Esophagus squamous epithelium (tissue), 5 donors: Measurements from ENCODE around the gene IFT122. TPM values are rescaled to one million over a fixed set of nuclear protein-coding genes. Genes with fewer than 3 reads are reported as not detected.

Source experiments
- DNase-seq: peaks from one replicate; lab custom pipeline; 2025; lab: John Stamatoyannopoulos, UW
- H3K27ac ChIP-seq, 4 donors: fragments of 200-600 bp; sonication (generic); one replicate each; pipeline ENCODE4 v1.5.1; 2016 to 2019; ENCODE audit warnings: mild to moderate bottlenecking in 1 of 4
- H3K27me3 ChIP-seq, 4 donors: fragments of 200-600 bp; sonication (generic); 1 replicate in 3 of 4; 2 replicates in 1 of 4; pipeline versions ENCODE4 v1.5.1 to v1.6.0; 2017 to 2021; ENCODE audit warnings: antibody characterized with exemption in 1 of 4
- H3K36me3 ChIP-seq, 3 donors: fragments of 200-600 bp; sonication (generic); one replicate each; pipeline ENCODE4 v1.5.1; 2016 to 2019
- H3K4me1 ChIP-seq, 3 donors: fragments of 200-600 bp; sonication (generic); one replicate each; pipeline ENCODE4 v1.5.1; 2017 to 2019
- H3K4me3 ChIP-seq, 4 donors: fragments of 200-600 bp; sonication (generic); 1 replicate in 3 of 4; 2 replicates in 1 of 4; pipeline ENCODE4 v1.5.1; 2016 to 2019; ENCODE audit warnings: mild to moderate bottlenecking in 2 of 4, moderate library complexity in 1 of 4
- H3K9me3 ChIP-seq, 3 donors: fragments of 200-600 bp; sonication (generic); one replicate each; pipeline ENCODE4 v1.5.1; 2016 to 2019
- POLR2A ChIP-seq, 4 donors: fragments of 450-650 bp; IDR thresholded peaks; one replicate each; pipeline ENCODE4 v1.6.1; 2017; ENCODE audit warnings: antibody characterized with exemption in 4 of 4, mild to moderate bottlenecking in 4 of 4, moderate library complexity in 3 of 4
- WGBS, 2 donors: methylation state at CpG; one replicate each; pipeline ENCODE4 v1.1.5; 2018; 5-methylcytosine and 5-hydroxymethylcytosine counted together
- intact Hi-C: fragments of 100-400 bp; cut with DNase I; formaldehyde crosslinking; loops from one replicate; pipeline ENCODE4 v1.15.0; 2022
- total RNA-seq, 4 donors: library from RNA; depleted of rRNA; stranded (reverse); fragments of >200 nt; gene quantifications; one replicate each; pipeline ENCODE4 v1.1.0, GENCODE V29; 2016
- TF ChIP-seq, protein P1 (sequence below), 6 experiments: fragments of 450-650 bp in 4 of 6; fragments of 200-600 bp in 2 of 6; sonication (generic) in 2 of 6; IDR thresholded peaks; one replicate each; pipeline ENCODE4 v1.5.1; 2016 to 2019; ENCODE audit warnings: antibody characterized with exemption in 6 of 6, mild to moderate bottlenecking in 4 of 6, moderate library complexity in 4 of 6
- donor health status: DM: yes; HTN: yes; CAD: no.

The IFT122 gene
- total RNA-seq, 4 donors from 2014 or later, result 6.0 to 26.5 (median 11.5) TPM

- no peaks in the 10 kb centered on the region for H3K9me3 ChIP-seq
- peaks cover 0 to 13% (median 0%) of the 10 kb centered on the region in 3 donors for H3K4me1 ChIP-seq
- no peak overlapping the region for H3K27ac ChIP-seq
- no peak for DNase-seq
- H3K27me3 ChIP-seq, result no peaks in the 10 kb centered on the region
- peaks cover 0 to 72% (median 0%) of the 10 kb centered on the region in 3 donors for H3K36me3 ChIP-seq
- TF ChIP-seq POLR2A (IDR thresholded peaks at IDR 0.05), result no peak
- TF ChIP-seq, protein P1, sequence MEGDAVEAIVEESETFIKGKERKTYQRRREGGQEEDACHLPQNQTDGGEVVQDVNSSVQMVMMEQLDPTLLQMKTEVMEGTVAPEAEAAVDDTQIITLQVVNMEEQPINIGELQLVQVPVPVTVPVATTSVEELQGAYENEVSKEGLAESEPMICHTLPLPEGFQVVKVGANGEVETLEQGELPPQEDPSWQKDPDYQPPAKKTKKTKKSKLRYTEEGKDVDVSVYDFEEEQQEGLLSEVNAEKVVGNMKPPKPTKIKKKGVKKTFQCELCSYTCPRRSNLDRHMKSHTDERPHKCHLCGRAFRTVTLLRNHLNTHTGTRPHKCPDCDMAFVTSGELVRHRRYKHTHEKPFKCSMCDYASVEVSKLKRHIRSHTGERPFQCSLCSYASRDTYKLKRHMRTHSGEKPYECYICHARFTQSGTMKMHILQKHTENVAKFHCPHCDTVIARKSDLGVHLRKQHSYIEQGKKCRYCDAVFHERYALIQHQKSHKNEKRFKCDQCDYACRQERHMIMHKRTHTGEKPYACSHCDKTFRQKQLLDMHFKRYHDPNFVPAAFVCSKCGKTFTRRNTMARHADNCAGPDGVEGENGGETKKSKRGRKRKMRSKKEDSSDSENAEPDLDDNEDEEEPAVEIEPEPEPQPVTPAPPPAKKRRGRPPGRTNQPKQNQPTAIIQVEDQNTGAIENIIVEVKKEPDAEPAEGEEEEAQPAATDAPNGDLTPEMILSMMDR (IDR thresholded peaks at IDR 0.05), result no peak
- WGBS, 2 donors, result 86 to 100% methylated on average over 1 of the region's 1 CpG
- H3K4me3 ChIP-seq, result no peak overlapping the region
- intact Hi-C loops, result no loop called here
Observed at GRCh38 chr3:129453732-129454131, 13.7 kb downstream of the IFT122 start.

- intact Hi-C loops, result no loop called here
Observed at GRCh38 chr3:129460155-129460554, 20.1 kb downstream of the IFT122 start.

DNA sequence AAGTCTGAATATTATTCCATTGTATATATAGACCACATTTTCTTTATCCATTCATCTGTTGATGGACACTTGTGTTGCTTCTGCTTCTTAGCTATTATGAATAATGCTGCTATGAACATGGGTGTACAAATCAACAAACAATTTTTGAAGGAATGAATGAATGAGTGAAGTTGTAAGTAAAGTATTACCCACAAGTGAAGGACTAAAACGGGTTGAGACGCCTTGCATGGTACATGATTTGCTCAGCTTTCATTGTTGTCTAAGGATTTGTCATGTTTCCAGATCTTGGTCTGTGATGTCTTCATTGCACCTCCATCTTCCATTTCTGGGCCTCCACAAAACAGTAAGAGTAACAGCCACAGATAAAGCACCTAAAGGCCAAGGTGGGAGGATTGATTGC, 20.5 kb downstream of the IFT122 start:
- DNase-seq, result no peak
- 85 to 93% methylated on average over 2 of the region's 2 CpGs for WGBS, 2 donors
- no peak for TF ChIP-seq POLR2A (IDR thresholded peaks at IDR 0.05)
- TF ChIP-seq, protein P1 (IDR thresholded peaks at IDR 0.05), result no peak
- Histone ChIP-seq H3K27me3 (no peaks in the 10 kb centered on the region), H3K9me3 (no peaks in the 10 kb centered on the region), H3K4me1 (no peaks in the 10 kb centered on the region), H3K4me3 (no peak overlapping the region), H3K36me3 (peaks cover 0 to 68% (median 0%) of the 10 kb centered on the region in 3 donors), H3K27ac (no peak overlapping the region)
- intact Hi-C loops, result no loop called here

More at GRCh38 chr3:129460155-129460554, 20.1 kb downstream of the IFT122 start:
- no peak for TF ChIP-seq POLR2A (IDR thresholded peaks at IDR 0.05)
- TF ChIP-seq, protein P1 (IDR thresholded peaks at IDR 0.05), result no peak
- Histone ChIP-seq H3K9me3 (no peaks in the 10 kb centered on the region), H3K4me1 (no peaks in the 10 kb centered on the region), H3K27me3 (no peaks in the 10 kb centered on the region), H3K36me3 (peaks cover 0 to 72% (median 0%) of the 10 kb centered on the region in 3 donors), H3K4me3 (no peak overlapping the region), H3K27ac (no peak overlapping the region)
- no peak for DNase-seq
- WGBS, 2 donors, result 82 to 87% methylated on average over 3 of the region's 3 CpGs

DNA sequence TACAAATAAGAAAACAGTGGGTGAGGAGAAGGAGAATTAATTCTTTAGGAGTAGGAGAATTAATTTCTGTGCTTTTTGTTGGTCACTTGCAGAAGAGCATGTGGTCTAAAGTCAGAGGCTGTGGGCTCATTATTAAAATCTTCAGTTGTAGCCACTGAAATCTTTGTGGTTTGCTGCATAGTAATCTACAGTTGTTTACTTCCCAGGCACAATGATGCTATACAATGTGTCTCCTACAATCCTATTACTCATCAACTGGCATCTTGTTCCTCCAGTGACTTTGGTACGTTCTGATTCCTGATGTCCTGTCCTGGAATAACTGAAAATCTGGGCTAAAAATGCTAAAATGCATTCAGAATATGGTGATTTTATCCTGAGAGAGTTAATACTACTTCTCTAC, 21.0 kb downstream of the IFT122 start:
- Histone ChIP-seq H3K36me3 (peaks cover 0 to 64% (median 0%) of the 10 kb centered on the region in 3 donors), H3K4me3 (no peak overlapping the region), H3K9me3 (no peaks in the 10 kb centered on the region), H3K27ac (peak overlapping the region in 1 of 4 donors; percentile 33), H3K27me3 (no peaks in the 10 kb centered on the region), H3K4me1 (no peaks in the 10 kb centered on the region)
- no peak for TF ChIP-seq POLR2A (IDR thresholded peaks at IDR 0.05)
- TF ChIP-seq, protein P1 (IDR thresholded peaks at IDR 0.05), result no peak
- DNase-seq, result no peak
- 64 to 72% methylated on average over 1 of the region's 1 CpG for WGBS, 2 donors
- intact Hi-C loops, result no loop called here

GRCh38 chr3:129461461-129462146, 21.6 kb downstream of the IFT122 start:
- Histone ChIP-seq H3K27me3 (no peaks in the 10 kb centered on the region), H3K9me3 (no peaks in the 10 kb centered on the region), H3K4me1 (no peaks in the 10 kb centered on the region), H3K4me3 (no peak overlapping the region), H3K36me3 (peaks cover 0 to 58% (median 0%) of the 10 kb centered on the region in 3 donors), H3K27ac (peak overlapping the region in 1 of 4 donors; percentile 33)
- 63 to 66% methylated on average over 5 to 6 of the region's 6 CpGs for WGBS, 2 donors
- intact Hi-C loops, result no loop called here
- TF ChIP-seq POLR2A (IDR thresholded peaks at IDR 0.05), result no peak
- no peak for DNase-seq
